GM10266 (cell line): Measurements from ENCODE around the gene TAGLN2.

Source experiments
- DNase-seq: peaks from one replicate; pipeline ENCODE4 v3.0.0; 2012; ENCODE audit errors: extremely low spot score
- CTCF ChIP-seq: IDR thresholded peaks from 2 replicates; pipeline ENCODE4 v1.5.1; 2012; ENCODE audit warnings: mild to moderate bottlenecking, low read depth; ENCODE audit not compliant: control insufficient read depth, insufficient read depth; ENCODE audit errors: missing control alignments

Gene TAGLN2

GRCh38 chr1:159934136-159935039, 9.1 kb upstream of the TAGLN2 start:
- no peak for TF ChIP-seq CTCF
- no peak for DNase-seq

- no peak for DNase-seq
- no peak for TF ChIP-seq CTCF
Observed at GRCh38 chr1:159933347-159933746, 8.0 kb upstream of the TAGLN2 start.

GRCh38 chr1:159932296-159933285, 7.3 kb upstream of the TAGLN2 start:
- DNase-seq: no peak
- no peak for TF ChIP-seq CTCF

GRCh38 chr1:159931795-159932173, 6.5 kb upstream of the TAGLN2 start:
- no peak for TF ChIP-seq CTCF
- no peak for DNase-seq

- TF ChIP-seq CTCF: no peak
- no peak for DNase-seq
Observed at GRCh38 chr1:159931101-159931794, 5.9 kb upstream of the TAGLN2 start.

GRCh38 chr1:159930634-159931033, 5.3 kb upstream of the TAGLN2 start:
- DNase-seq: no peak
- no peak for TF ChIP-seq CTCF
